GM12891 (cell line): ENCODE data around the gene HTRA3.

ENCODE experiments used
- DNase-seq: peaks from one replicate; pipeline ENCODE4 v3.0.0; 2011; ENCODE audit warnings: low spot score; ENCODE audit not compliant: insufficient read length
- FAIRE-seq: peaks from 2 replicates; lab custom pipeline; 2011; peaks lifted over from hg19 to GRCh38; lab: Jason Lieb, UNC
- PAX5 ChIP-seq: IDR thresholded peaks from 2 replicates; pipeline ENCODE4 v1.6.1; 2011; ENCODE audit warnings: low read length, moderate library complexity, mild to moderate bottlenecking; ENCODE audit not compliant: insufficient read depth, severe bottlenecking
- POLR2A ChIP-seq: IDR thresholded peaks from 2 replicates; pipeline ENCODE4 v1.6.1; 2011; ENCODE audit warnings: low read depth, low read length, control low read depth
- POLR2AphosphoS5 ChIP-seq: IDR thresholded peaks from 2 replicates; pipeline ENCODE4 v1.6.1; 2011; ENCODE audit warnings: low read depth, low read length, control low read depth
- POU2F2 ChIP-seq: IDR thresholded peaks from 2 replicates; pipeline ENCODE4 v1.6.1; 2011; ENCODE audit warnings: low read depth, mild to moderate bottlenecking, control low read depth, low read length, moderate library complexity
- SPI1 ChIP-seq: IDR thresholded peaks from 2 replicates; pipeline ENCODE4 v1.6.1; 2011; ENCODE audit warnings: low read depth, low read length, control low read depth
- TAF1 ChIP-seq: IDR thresholded peaks from 2 replicates; pipeline ENCODE4 v1.6.1; 2011; ENCODE audit warnings: low read depth, low read length, control low read depth

Gene HTRA3

DNA sequence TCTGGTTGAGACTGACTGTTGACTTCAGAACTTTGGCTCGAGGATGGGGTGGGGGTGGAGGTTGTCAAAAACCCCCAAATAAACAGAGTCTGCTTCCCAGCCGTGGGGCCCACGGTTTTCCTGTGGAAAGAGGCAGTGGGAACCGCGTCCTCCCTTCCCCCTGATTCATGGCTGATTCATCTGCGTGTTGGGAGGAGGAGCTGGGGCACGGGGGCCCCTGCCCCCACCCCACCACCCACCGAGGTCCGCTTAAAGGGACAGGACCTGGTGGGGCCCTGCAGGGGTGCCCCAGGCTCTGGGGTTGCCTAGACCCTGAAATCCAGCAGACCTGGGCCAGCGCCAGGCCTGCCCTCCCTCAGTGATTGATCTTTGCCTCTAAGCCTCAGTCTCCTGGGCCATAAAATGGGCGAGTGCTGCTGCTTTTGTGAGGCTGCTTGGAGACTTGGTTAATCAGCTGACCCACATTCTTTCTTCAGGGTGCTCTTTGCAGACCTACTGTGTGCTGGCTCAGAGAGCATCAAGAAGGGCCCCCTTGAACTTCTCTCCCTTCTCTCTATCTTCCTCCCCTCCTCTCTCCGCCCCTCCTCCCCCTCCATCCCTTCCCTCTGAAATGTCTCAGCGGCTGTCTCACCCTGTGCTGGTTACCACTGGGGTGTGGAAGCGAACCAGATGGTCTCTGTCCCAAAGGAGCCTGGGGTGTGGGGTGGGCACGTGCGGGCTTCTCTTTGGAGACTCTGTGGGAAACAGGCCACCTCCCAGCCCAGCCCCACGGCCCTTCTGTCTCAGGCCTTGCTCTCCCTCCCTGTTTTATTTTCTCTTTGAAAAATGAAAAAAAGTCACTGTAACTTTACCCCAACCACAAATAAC, 9.1 kb downstream of the HTRA3 start:
- DNase-seq (no peak), FAIRE-seq (no peak)

DNA sequence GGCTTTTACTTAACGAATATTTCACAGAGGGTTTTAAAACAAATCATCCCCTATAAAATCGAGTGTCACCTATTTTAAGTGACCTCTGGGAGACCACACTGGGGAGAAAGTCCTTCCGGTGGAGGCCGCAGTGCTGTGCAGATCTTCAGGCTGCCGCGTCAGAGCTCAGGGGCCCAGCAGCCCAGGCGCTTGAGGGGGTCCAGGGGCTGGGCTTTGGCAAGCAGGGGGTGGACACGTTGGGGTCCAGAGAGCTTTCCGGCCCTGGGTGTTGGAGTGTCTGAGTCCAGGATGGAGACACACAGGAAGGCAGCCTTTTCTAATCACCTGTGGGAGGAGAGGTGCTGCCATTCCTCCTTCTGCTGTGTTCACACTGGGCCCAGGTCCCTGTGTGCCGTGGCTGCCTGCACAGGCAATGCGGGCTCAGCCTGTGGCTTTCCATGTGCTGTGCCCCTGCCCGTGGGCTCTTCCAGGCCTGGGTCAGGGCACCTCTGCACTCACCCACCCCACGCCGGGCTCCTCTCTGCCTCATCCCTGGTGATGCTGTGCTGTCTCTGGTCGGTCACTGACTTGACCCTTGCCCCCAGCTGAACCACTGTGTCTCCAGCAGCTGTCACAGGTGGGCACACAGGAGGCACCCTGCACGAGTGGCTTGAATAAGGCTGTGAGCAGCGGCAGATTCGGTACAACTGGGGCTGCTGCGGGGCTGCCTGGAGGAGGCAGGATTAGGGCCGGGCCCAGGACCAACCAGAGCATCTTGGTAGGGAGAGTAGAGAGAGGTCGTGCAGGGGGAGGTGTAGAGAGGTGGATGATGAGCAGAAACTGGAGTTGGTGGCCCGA, 10.0 kb downstream of the HTRA3 start:
- FAIRE-seq, result no peak

More for the DNA sequence above, 9.1 kb downstream of the HTRA3 start:
- no peak for TF ChIP-seq TAF1
- no peak for TF ChIP-seq POU2F2
- no peak for TF ChIP-seq POLR2AphosphoS5
- TF ChIP-seq SPI1, result no peak
- TF ChIP-seq PAX5, result no peak
- TF ChIP-seq POLR2A, result no peak

DNA sequence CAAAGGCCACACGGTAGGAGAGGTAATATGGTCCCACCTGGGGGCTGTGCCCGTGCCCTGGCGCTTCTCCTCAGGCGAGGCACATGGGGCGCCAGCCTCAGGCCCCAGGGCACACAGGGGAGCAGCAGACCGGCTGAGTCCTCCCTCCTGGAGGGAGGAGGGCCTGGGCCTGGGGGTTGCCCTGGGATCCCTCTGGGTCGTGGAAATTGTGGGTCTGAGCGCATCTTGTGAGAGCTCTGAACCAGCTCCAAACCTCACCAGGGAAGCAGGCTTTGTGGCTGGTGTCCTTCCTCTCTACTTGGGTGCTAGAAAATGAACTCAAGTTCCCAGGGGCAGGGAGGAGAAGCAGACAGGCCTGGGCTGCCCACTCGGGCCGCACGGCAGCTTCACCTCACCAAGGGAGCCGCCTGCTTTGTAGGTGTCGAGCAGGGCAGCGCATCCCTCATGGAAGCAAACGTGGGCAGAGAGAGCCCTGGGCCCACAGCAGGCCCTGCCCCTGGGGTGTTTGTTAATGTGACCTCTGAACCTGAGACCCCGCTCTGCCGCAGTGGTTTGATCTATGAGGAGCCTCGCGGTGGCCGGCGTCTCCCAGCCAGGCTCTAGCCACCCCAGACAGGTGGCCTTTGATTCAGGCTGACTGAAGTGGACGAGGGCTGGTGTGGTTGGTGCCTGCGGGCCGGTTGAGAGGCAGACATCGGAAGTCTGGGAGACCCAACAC, 10.8 kb downstream of the HTRA3 start:
- FAIRE-seq, result no peak
- TF ChIP-seq PAX5, result no peak
- TF ChIP-seq POLR2A, result no peak
- TF ChIP-seq TAF1, result no peak
- no peak for TF ChIP-seq POU2F2
- TF ChIP-seq SPI1, result no peak
- no peak for TF ChIP-seq POLR2AphosphoS5
- DNase-seq, result no peak

More for the DNA sequence above, 10.0 kb downstream of the HTRA3 start:
- no peak for TF ChIP-seq SPI1
- no peak for TF ChIP-seq POU2F2
- TF ChIP-seq POLR2AphosphoS5, result no peak
- TF ChIP-seq TAF1, result no peak
- no peak for TF ChIP-seq PAX5
- no peak for TF ChIP-seq POLR2A
- DNase-seq, result no peak

DNA sequence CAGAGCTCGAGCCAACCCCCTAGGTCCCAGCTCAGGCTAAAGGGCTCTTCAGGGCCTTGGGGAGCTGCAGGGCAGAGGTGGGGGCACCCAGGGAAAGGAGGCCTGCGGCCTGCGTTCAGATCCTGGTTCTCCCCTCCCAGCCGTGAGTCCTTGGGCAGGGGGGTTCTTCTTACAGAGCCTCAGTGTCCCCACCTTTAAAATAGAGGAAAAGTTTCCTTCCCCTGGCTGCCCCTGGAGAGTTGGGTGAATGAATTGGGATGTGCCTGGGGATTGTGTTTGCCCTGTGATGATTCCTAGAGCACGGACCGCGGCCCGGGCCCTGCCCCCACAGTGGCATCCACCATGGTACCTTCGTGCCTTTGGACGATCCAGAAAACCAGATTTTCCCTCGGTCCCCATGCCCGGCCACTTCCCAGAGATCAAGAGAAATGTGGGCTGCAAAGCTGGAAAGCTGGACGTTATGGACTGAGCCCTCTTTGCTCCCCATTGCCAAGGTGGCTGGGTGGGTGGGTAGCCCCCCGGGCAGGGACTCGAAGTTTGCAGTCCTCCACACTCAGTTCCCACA, 11.4 kb downstream of the HTRA3 start:
- TF ChIP-seq TAF1 (no peak), POU2F2 (no peak), PAX5 (no peak), POLR2A (no peak), POLR2AphosphoS5 (no peak), SPI1 (no peak)
- DNase-seq (no peak), FAIRE-seq (no peak)

DNA sequence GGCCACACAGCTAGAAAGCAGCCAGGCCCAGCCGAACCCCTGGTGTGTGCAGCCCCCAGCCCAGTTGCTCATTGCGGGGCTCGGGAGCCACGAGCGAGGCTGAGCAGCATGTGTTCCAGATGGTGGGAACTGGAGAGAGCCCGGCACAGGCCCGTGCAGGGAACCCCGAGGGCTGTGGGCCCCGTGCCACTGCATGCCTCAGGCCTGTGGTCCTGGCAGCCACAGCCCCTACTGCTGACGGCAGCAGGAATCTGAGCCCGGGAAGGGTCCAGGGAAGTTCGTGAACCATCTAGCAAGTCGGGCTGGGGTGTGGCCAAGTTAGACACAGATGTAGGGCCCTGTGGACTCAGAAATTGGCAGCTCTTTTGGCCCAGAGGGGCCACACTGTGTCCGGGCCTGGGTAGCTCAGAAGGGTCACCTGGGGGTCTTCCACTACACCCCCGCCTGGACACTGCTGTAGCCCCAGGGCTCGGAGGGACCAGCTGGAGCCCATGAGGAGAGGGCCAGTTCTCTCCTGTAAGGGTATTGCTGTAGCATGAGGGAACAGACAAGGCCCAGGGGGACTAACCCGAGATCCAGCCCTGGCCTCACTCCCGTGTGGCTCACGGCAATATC, 12.1 kb downstream of the HTRA3 start:
- DNase-seq, result no peak
- no peak for FAIRE-seq
- TF ChIP-seq POLR2A (no peak), TAF1 (no peak), POU2F2 (no peak), PAX5 (no peak), POLR2AphosphoS5 (no peak), SPI1 (no peak)

DNA sequence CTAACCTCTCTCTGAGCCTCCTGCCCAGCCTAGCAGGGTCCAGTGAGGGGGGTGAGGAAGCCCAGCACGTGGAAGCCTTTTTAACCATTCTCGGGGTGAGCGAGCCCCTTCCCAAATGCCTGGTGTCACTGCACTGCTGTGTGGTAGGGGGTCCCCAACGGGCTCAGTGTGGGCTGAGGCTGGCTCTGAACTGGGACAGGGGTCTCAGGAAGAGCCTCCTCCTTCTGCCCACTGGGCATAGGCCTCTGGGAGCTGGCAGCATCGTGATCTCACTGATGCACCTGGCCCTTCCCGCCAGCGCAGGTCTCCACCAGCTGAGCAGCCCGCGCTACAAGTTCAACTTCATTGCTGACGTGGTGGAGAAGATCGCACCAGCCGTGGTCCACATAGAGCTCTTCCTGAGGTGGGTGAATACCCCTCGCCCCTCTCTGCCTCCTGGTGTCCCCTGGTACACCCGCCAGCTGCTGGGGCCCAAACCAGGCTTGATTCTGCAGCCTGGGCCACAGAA, 12.6 kb downstream of the HTRA3 start:
- no peak for DNase-seq
- FAIRE-seq, result no peak
- TF ChIP-seq SPI1 (no peak), TAF1 (no peak), POLR2AphosphoS5 (no peak), POLR2A (no peak), POU2F2 (no peak), PAX5 (no peak)

DNA sequence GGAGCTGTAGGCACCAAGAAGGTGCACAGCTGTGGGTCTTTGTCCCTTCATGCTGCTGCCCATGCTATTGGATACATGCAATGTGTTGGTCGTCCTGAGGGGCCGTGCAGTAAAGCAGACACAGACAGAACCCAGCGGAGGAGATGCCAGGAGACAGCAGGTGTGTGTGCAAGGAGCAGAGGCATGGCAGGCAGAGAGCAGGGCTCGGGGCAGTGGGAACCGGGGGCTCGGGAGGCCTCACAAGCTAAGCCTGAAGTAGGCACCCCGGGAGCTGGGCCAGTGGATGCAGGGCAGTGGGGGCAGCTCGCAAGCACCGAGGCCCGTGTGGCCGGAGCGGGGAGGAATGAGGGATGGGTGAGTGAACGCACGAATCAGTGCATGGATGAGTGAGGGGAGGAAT, 13.2 kb downstream of the HTRA3 start:
- FAIRE-seq, result no peak
- TF ChIP-seq PAX5, result no peak
- TF ChIP-seq POLR2AphosphoS5, result no peak
- TF ChIP-seq POLR2A, result no peak
- no peak for DNase-seq

DNA sequence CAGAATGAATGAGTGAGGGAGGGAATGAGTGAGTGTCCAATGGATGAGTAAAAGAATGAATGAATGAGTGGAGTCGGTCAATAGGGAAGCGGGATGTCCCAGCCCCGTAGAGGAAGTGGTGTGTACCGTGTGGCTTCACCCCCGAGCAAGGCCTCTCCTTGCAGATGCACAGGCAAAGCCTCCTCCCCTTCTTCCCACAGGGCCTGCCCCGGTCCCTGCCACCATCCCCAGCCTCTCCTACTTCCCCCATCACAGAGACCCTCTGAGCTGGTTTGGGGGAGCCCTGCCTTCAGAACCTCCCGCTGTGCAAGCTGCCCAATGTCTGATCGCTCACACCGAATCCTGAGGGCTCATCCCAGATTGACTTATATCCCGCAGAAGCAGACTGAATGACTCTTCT, 13.6 kb downstream of the HTRA3 start:
- TF ChIP-seq PAX5 (no peak), SPI1 (no peak), TAF1 (no peak), POLR2A (no peak), POLR2AphosphoS5 (no peak), POU2F2 (no peak)

DNA sequence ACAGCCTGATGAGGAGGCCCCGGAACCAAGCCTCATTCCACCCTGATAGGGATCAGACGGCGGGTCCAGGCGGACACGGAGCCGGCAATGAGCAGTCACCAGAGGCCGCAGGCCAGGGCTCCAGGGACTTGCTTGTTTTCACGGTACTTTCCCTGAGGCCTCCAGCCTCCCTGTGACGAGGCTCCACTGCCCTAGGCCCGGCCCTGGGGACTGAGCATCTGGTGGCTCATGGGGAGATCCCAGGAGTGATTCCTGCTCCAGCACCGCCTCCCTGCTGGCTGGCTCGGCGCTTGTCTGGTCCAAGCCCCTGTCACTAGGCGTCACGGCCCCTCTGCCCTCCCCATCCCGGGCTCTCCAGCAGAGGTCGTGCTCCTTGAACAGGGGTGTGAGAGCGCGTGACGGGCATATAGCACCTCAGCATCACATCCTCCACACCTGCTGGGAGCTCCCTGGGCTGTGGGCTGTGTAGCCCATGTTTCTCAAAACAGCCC, 14.1 kb downstream of the HTRA3 start:
- TF ChIP-seq SPI1, result no peak
- TF ChIP-seq TAF1, result no peak
- TF ChIP-seq POU2F2, result no peak
- no peak for FAIRE-seq
- DNase-seq, result no peak

More for the DNA sequence above, 13.6 kb downstream of the HTRA3 start:
- FAIRE-seq, result no peak
- DNase-seq, result no peak
